GM12891 (cell line): ENCODE data around the gene WSCD2.

Experiments
- PAX5 ChIP-seq: IDR thresholded peaks from 2 replicates; pipeline ENCODE4 v1.6.1; 2011; ENCODE audit warnings: low read length, moderate library complexity, mild to moderate bottlenecking; ENCODE audit not compliant: insufficient read depth, severe bottlenecking
- POLR2A ChIP-seq: IDR thresholded peaks from 2 replicates; pipeline ENCODE4 v1.6.1; 2011; ENCODE audit warnings: low read depth, low read length, control low read depth
- POLR2AphosphoS5 ChIP-seq: IDR thresholded peaks from 2 replicates; pipeline ENCODE4 v1.6.1; 2011; ENCODE audit warnings: low read depth, low read length, control low read depth

GRCh38 chr12:108116254-108116653 lies 12.8 kb upstream of the WSCD2 start:
- TF ChIP-seq POLR2A (no peak), POLR2AphosphoS5 (no peak), PAX5 (no peak)
